KOPT-K1 (cell line): ENCODE results near the gene MXD4.
"Not testable (repeated sequence)": the region's sequence is repeated elsewhere in the genome, so short reads cannot be mapped to it uniquely, and the experiment has no call there.

Experiments
- H3K27ac ChIP-seq: fragments of 200-600 bp; sonication (generic); 2 replicates; pipeline ENCODE4 v1.5.1; 2016; ENCODE audit warnings: antibody characterized with exemption, mild to moderate bottlenecking, low read depth, low read length; ENCODE audit not compliant: poor library complexity, severe bottlenecking
- H3K36me3 ChIP-seq: fragments of 200-600 bp; sonication (generic); 2 replicates; pipeline ENCODE4 v1.5.1; 2017; ENCODE audit warnings: antibody characterized with exemption, mild to moderate bottlenecking, low read length, moderate library complexity; ENCODE audit not compliant: insufficient read depth
- H3K9me3 ChIP-seq: fragments of 200-600 bp; sonication (generic); 2 replicates; pipeline ENCODE4 v1.5.1; 2017; ENCODE audit warnings: antibody characterized with exemption, low read length, mild to moderate bottlenecking; ENCODE audit not compliant: insufficient read depth, poor library complexity, severe bottlenecking

Gene MXD4

DNA sequence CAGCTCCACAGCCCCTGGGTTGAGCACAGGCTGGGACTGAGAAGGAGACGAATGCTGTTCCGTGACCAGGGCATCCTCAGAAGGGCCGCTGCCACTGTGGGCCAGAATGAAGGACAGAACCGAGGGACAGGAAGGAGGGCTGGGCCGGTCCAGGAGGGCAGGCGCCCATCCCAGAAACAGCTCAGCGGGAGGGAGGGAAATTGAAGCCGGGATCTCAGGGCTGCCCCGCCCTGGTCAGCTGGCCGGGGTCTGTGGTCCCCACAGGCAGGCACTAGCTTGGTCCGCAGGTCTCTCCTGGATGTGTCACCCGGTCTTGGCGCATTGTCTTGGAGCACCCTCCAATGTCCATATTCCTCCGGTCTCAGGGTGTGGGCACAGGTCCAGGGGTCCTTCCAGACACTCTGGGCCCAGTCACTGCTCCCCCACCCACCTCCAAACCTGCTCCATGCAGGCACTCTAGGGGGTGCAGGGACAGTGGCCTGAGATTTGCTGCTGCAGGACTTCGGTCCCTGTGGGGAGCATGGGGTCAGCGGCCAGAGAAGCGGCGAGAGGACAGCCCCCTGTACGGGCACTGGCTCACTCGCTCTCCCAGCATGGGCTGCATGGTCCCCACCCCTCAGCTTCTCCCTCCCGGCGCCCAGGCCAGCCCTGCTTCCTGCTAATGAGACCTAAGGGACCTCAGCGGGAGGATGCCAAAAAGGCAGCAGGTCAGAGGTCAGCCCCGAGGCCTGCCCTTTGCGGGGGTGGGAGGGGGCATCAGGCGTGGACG, 23.9 kb upstream of the MXD4 start:
- Histone ChIP-seq H3K27ac (peak overlapping the region; percentile 50), H3K36me3 (no peaks in the 10 kb centered on the region), H3K9me3 (no peaks in the 10 kb centered on the region)

DNA sequence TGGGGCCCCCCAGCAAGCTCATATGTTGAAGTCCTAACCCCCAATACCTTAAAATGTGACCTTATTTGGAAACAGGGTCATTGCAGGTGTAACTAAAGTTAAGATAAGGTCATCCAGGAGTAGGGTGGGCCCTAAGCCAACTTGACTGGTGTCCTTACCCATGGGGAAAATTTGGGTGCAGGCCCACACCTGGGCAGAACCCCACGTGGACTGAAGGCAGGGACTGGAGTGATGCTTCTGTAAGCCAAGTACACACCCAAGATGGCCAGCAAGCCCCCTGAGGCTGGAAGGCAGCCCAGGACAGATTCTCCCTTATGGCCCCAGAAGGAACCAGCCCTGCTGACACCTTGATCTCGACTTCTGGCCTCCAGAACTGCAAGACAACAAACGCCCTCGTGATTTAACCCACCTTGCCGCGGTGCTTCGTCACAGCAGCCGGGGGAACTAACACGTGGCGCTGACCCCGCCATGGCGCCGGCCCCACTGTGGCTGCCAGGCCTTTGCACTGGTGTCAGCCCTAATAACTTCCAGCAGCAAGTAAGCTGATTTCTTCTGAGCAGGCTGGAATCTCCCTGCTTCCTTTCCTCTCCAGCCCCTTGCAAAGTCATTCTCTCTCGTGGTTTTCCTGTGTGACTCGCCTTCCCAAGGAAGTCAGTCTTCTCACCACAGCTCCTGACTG, 23.2 kb upstream of the MXD4 start:
- Histone ChIP-seq H3K27ac (peak overlapping the region; percentile 50), H3K9me3 (no peaks in the 10 kb centered on the region), H3K36me3 (no peaks in the 10 kb centered on the region)

DNA sequence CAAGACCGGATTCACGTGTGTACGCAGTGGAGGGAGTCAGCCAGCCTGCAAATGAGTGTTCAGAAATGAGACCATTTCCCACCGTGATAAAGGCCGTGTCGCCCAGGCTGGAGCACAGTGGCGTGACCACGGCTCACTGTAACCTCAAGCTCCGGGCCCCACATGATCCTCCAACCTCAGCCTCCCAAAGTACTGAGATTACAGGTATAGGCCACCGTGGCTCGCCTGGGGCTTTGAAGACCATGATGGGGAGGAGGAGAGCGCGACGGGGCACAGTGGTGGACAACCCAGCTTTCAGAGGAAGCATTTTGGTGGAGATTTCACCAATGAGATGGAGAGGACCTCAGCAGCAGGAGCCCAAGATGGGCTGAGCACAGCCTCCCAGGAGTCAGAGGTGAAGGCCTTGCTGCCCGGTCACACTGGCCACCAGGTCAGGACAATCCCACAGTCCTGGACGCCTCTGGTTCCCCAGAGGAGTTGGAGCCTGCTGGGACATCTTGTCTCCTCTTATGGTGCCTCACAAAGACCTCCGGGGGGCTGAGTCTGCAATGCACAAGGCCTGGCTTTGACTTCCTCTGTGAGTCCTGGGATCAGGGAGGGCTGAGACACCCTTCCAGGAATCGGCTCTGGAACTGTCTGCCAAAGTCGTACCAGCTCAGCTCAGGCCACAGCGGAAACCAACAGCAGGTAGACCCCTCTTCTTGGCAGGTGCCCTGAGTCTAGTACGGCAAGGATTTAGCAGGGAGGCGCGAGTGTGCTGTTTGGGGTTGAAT, 22.4 kb upstream of the MXD4 start:
- no peaks in the 10 kb centered on the region for H3K9me3 ChIP-seq
- H3K27ac ChIP-seq = peak overlapping the region; percentile 50
- H3K36me3 ChIP-seq = no peaks in the 10 kb centered on the region

DNA sequence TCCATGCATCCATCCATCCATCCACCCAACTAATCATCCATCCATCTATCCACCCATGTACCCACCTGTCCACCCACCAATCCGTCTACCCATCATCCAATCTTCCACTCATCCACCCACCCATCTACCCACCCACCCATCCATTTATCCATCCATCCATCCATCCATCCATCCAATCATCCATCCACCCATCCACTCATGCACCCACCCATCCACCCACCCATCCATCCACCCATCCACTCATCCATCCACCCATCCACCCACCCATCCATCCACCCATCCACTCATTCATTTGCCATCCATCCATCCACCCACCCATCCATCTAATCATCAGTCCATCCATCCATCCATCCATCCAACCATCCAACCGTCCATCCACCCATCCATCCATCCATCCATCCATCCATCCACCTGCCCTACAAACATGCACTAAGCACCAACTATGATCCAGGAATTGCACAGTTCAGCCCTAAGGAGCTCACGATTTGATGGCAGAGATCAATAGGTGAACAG, 21.3 kb upstream of the MXD4 start:
- H3K9me3 ChIP-seq = no peaks in the 10 kb centered on the region
- H3K27ac ChIP-seq = peak overlapping the region; percentile 100
- no peaks in the 10 kb centered on the region for H3K36me3 ChIP-seq

DNA sequence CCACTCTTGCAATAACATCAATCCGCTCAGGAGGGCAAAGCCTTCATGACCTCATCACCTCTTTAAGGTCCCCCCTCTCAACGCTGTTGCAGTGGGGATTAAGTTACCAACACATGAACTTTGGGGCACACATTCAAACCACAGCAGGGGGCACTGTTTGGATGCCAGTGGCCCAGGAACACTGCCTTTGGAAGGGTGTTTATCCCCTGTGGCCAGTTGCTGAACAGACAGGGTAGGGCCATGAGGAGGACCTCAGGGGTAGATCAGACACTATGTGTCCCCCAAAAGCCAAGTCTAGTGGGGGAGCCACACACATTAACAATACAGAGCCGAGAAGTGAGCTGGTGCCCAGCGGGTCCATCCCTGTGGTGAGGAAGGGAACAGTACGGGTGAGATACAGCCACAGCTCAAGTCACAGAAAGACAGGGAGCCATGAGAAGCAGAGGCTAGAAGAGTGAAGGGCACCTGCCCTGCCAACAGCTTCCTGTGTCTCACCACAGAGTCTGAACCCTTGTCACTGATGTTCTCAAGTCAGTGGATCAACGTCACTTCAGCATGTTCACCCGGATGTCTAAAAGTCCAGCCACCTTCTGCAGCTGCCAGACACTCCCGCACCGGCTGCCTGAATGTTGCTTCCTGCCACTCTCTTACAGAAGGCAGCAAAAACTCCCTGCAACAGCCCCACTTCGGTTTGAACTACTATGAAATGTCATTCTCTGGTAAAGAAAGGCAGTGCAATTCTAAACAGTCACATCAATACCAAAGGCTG, 19.9 kb upstream of the MXD4 start:
- H3K27ac ChIP-seq = peak overlapping the region; percentile 100
- H3K9me3 ChIP-seq = no peaks in the 10 kb centered on the region
- H3K36me3 ChIP-seq = no peaks in the 10 kb centered on the region

DNA sequence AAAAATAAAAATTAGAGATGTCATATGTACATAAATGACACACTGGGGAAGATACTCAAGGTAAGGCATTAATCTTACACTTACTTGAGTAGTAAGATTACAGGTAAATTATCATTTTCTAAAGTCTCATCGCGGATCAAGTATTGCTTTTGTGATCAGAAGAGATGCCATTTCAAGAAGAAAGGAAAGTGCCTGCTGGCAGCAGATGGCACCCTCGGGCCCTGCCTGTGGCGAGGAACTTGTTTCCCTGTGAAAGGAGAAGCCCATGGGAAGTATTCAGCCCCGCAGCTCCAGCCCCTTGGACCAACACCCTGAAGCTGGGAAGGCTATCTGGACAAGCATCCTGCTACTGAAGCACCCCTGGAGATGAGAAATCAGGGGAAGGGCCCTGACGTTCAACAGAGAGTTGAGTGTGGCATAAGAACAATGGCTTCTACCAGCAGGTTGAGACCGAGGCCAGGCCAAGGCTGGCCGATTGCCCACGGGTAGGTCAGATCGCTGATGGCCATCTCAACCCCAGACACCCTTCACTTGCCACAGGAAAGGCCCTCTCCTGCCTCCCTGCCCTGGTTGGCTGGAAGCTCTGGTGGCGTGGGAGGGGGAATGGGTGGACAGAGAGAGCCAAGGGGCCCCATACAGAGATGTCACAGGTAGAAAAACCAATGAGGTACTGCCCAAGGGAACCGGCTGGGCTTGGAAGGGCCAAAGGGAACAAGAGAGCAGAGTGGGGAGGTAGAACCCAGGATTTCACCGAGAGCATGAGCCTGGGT, 18.8 kb upstream of the MXD4 start:
- no peaks in the 10 kb centered on the region for H3K9me3 ChIP-seq
- H3K36me3 ChIP-seq = no peaks in the 10 kb centered on the region
- peak overlapping the region; percentile 100 for H3K27ac ChIP-seq

DNA sequence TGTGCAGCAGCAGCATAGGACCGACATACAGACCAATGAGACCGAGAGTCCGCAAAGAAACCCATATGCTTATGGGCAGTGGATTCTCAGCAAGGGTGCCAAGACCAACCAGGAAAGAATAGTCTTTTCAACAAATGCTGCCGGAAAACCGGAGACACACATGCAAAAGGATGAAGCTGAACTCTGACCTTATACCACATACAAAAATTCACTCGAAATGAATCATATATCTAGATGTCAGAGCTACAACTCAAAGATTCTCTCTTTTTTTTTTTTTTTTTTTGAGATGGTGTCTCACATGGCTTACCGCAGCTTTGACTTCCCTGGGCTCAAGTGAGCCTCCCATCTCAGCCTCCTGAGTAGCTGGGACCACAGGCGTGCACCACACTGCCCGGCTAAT, 16.0 kb upstream of the MXD4 start:
- Histone ChIP-seq H3K9me3 (no peaks in the 10 kb centered on the region), H3K27ac (no peak overlapping the region), H3K36me3 (no peaks in the 10 kb centered on the region)

DNA sequence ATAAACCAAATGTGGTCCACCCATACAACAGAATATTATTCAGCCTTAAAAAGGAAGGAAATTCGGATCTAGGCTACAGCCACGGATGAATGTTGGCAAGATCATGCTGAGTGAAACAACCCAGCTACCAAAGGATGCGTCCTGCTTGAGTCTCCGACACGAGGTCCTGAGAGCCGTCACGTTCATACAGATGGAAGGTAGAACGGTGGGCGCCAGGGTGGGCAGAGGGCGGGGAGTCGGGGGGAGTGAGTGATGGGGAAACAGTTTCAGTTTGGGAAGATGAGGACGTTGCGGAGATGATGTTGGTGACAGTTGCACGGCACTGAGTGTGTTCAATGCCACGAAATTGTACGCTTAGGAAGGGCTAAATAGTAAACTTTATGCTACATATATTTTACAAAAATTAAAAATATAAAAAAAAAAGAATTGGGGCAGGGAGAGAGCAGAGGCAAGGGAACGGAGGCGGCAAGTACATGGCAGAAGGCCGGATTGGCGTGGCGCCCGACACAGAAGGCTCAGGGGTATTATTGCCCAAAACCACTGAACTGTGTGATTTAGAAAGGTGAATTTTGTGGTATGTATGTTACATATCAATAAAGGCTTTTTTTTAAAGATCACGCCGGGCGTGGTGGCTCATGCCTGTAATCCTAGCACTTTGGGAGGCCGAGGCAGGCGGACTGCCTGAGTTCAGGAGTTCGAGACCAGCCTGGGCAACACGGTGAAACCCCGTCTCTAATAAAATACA, 14.8 kb upstream of the MXD4 start:
- no peaks in the 10 kb centered on the region for H3K36me3 ChIP-seq
- no peaks in the 10 kb centered on the region for H3K9me3 ChIP-seq
- H3K27ac ChIP-seq = no peak overlapping the region

DNA sequence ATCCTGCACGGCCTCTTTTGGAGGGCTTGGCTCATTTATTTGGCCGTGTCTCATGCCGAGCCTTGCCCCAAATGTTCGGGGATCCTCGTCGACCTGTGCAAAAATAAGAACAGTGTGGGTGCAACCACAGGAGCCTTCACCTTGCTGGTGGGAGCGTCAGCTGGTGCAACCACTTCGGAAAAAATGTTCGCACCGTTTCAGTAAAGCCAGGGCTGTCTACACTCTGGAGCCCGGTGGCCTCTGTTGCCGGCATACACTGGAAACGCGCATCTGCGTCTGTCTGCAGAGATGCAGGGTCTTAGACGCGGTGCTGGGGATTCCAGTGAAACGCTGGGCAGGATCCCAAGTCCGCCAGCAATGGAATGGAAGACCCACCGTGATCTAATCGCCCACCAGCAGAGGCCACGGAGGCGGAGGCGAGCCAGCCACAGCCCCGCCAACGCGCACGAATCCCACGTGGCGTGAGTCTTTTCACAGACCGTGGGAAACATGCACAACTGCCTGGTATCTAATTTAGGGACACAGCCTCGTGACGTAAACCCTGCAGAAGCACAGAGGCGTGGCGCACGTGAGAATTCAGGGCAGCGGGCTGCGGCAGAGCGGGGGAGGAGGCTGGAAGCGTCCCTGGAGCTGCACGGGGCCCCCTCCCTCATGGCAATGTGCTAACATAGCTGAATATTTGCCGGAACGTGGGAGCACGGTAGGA, 13.8 kb upstream of the MXD4 start:
- H3K36me3 ChIP-seq = no peaks in the 10 kb centered on the region
- no peaks in the 10 kb centered on the region for H3K9me3 ChIP-seq
- no peak overlapping the region for H3K27ac ChIP-seq

DNA sequence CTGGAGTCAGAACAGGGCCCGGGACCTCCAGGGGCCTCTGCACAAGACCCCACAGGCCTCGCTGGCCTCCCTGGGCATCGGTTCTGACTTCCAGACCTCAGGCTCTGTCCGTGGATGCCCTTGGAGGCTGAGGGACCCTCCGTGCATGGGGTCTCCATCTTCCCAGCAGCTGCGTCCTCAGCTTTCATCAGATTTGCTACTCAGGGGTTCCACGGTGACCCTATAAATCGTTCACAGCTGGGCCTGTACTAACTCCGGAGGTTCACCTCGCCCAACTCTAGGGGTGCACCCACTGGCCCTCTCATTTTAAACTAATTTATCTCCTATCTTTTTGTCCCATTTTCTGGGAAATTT, 13.1 kb upstream of the MXD4 start:
- H3K36me3 ChIP-seq, H3K27ac ChIP-seq, H3K9me3 ChIP-seq: not testable (repeated sequence)

DNA sequence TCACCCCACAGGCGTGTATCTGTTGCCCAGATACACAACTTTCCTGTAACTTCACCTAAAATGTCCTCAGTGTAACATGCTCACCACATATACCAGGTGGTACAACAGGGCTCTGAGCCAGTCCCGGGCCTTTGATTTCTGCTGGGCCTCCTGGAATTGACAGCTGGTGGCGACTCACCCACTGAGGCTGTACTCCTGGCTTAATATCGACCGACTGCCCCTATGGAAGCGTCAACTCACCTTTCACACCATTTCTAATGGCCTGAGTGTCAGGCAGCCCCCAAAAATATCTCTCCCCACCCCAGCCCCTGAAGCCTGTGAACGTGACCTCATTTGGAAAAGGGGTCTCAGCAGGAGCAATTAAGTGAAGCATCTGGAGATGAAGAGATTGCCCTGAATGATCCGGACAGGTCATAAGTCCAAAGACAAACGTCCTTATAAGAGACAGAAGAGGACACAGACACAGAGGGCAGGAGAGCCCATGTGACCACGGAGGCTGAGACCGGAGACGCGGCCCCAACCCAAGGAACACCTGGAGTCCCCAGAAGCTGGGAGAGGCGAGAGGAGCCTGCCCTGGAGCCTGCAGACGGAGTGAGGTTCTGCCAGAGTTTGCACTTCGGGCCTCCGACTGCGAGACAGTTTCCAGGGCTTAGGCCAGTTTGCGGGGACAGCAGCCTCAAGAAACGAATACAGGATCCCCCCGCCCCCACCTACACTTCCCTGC, 12.6 kb upstream of the MXD4 start:
- H3K9me3 ChIP-seq = no peaks in the 10 kb centered on the region
- H3K36me3 ChIP-seq = no peaks in the 10 kb centered on the region
- no peak overlapping the region for H3K27ac ChIP-seq

DNA sequence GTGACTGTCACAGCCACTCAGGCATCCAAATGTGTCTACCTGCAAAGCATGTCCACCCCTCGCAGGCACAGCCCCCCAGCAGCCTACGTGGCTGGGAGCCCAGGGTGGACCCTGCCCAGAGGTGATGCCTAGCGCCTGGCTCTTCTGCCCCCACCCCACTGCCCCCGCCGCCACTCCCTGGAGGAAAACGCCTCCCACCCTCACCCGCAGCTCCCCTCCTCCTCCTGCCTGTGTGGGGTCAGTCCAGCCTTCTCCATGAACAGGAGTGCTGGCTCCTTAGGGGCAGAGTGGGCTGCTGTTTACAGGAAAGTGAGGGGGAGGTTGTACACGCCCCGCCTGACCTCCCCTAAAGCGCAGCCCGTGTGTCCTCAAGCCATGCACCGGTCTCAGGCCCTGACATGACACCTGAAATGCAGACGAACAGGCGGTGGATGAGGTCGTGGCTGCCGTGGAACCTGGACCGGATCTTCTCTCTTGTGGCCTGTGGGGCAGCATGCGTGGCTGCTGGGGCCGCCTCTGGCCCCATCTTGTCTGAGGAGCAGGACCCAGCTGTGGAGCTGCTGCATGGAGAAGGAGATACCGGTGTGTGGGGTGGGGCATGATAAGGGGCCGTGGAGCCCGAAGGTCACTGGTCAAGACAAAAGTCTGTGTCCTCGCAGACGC, 11.9 kb upstream of the MXD4 start:
- Histone ChIP-seq H3K27ac (no peak overlapping the region), H3K9me3 (no peaks in the 10 kb centered on the region), H3K36me3 (no peaks in the 10 kb centered on the region)
